Fibroblast of skin of scalp (primary cell): Measurements from ENCODE around the gene HPSE. TPM values are rescaled to one million over a fixed set of nuclear protein-coding genes. Genes with fewer than 3 reads are reported as not detected.

Experiments
- DNase-seq: peaks from one replicate; pipeline ENCODE4 v3.0.0-alpha.2; 2013
- polyA plus RNA-seq, 2 experiments: library from polyadenylated mRNA; unstranded; fragments of 120-200 nt; gene quantifications; one replicate each; pipeline ENCODE4 v1.2.1, GENCODE V29; 2013; ENCODE audit not compliant: insufficient read length in 2 of 2

HPSE gene
- 1.3 TPM for polyA plus RNA-seq (2013, experiment 1 of 2; ENCODE audit: insufficient read length)
- polyA plus RNA-seq (2013, experiment 2 of 2; ENCODE audit: insufficient read length) = 1.2 TPM

GRCh38 chr4:83334425-83335241, at the start of gene HPSE:
TSS of gene HPSE (minus strand) at chr4:83334848. CDS start at chr4:83334782, 66 bp downstream.
- DNase-seq = peak; percentile 61

GRCh38 chr4:83382850-83383249, 48.2 kb upstream of the HPSE start:
- no peak for DNase-seq

- DNase-seq = no peak
These were observed 46.5 kb upstream of the HPSE start for GRCh38 chr4:83381173-83381572.

- DNase-seq = no peak
These were observed 43.8 kb upstream of the HPSE start for GRCh38 chr4:83378419-83378818.

- no peak for DNase-seq
These were observed 38.3 kb upstream of the HPSE start for GRCh38 chr4:83372931-83373330.

GRCh38 chr4:83371936-83372335, 37.3 kb upstream of the HPSE start:
- DNase-seq = no peak

GRCh38 chr4:83371235-83371634, 36.6 kb upstream of the HPSE start:
- DNase-seq = no peak

GRCh38 chr4:83370640-83370906, 35.9 kb upstream of the HPSE start:
- DNase-seq = no peak

GRCh38 chr4:83369831-83370639, 35.4 kb upstream of the HPSE start:
- no peak for DNase-seq

GRCh38 chr4:83364312-83364711, 29.7 kb upstream of the HPSE start:
- no peak for DNase-seq

- peak; percentile 43 for DNase-seq
These were observed 28.1 kb upstream of the HPSE start for GRCh38 chr4:83362492-83363329.

- no peak for DNase-seq
These were observed 26.9 kb upstream of the HPSE start for GRCh38 chr4:83361416-83362103.

GRCh38 chr4:83360018-83360417, 25.4 kb upstream of the HPSE start:
- no peak for DNase-seq

- DNase-seq = peak; percentile 74
These were observed 23.8 kb upstream of the HPSE start for GRCh38 chr4:83358410-83358809.

GRCh38 chr4:83356899-83357661, 22.4 kb upstream of the HPSE start:
- DNase-seq = peak; percentile 93

- DNase-seq = no peak
These were observed 18.9 kb upstream of the HPSE start for GRCh38 chr4:83353516-83353915.

- DNase-seq = no peak
These were observed 13.4 kb upstream of the HPSE start for GRCh38 chr4:83348074-83348473.

- DNase-seq = peak; percentile 8
These were observed 7.8 kb upstream of the HPSE start for GRCh38 chr4:83342476-83342875.

- no peak for DNase-seq
These were observed 6.2 kb upstream of the HPSE start for GRCh38 chr4:83340692-83341343.

GRCh38 chr4:83339573-83339972, 4.9 kb upstream of the HPSE start:
- DNase-seq = no peak

GRCh38 chr4:83335701-83336100, 1.1 kb upstream of the HPSE start:
- peak; percentile 8 for DNase-seq
